Activated naive CD8-positive, alpha-beta T cell treated with anti-CD3 and anti-CD28 coated beads, Interleukin-2, amount 50 U/mL, for 16 hours (primary cell): Measurements from ENCODE around the gene LTV1.
"Not testable (repeated sequence)": the region's sequence is repeated elsewhere in the genome, so short reads cannot be mapped to it uniquely, and the experiment has no call there.

Experiments
- DNase-seq: peaks from one replicate; pipeline ENCODE4 v3.0.0-alpha.2; 2020; ENCODE audit warnings: low read depth, low spot score

Gene LTV1

GRCh38 chr6:143843677-143843999 is 500 bp downstream of the LTV1 start:
- no peak for DNase-seq

- no peak for DNase-seq
Observed at GRCh38 chr6:143844006-143844405, 868 bp downstream of the LTV1 start.

GRCh38 chr6:143845033-143845432 is 1.9 kb downstream of the LTV1 start:
- no peak for DNase-seq

GRCh38 chr6:143851706-143852105 is 8.6 kb downstream of the LTV1 start:
- DNase-seq = not testable (repeated sequence)

GRCh38 chr6:143855057-143855456 is 11.9 kb downstream of the LTV1 start:
- DNase-seq = not testable (repeated sequence)

- DNase-seq = not testable (repeated sequence)
Observed at GRCh38 chr6:143856762-143857161, 13.6 kb downstream of the LTV1 start.

- no peak for DNase-seq
Observed at GRCh38 chr6:143857651-143858050, 14.5 kb downstream of the LTV1 start.

- no peak for DNase-seq
Observed at GRCh38 chr6:143859891-143860660, 16.9 kb downstream of the LTV1 start.

- DNase-seq = no peak
Observed at GRCh38 chr6:143863771-143864170, 20.6 kb downstream of the LTV1 start.

GRCh38 chr6:143864234-143864633 is 21.1 kb downstream of the LTV1 start, which contains the start of gene ZC2HC1B:
Gene ZC2HC1B (plus strand): TSS chr6:143864474. CDS start chr6:143864540, 66 bp downstream.
- DNase-seq = no peak

- no peak for DNase-seq
Observed at GRCh38 chr6:143867236-143867635, 24.1 kb downstream of the LTV1 start.

- not testable (repeated sequence) for DNase-seq
Observed at GRCh38 chr6:143868808-143869207, 25.7 kb downstream of the LTV1 start.

GRCh38 chr6:143871202-143871730 is 28.1 kb downstream of the LTV1 start:
- DNase-seq = not testable (repeated sequence)

- DNase-seq = no peak
Observed at GRCh38 chr6:143872201-143872600, 29.1 kb downstream of the LTV1 start.

GRCh38 chr6:143873600-143873999 is 30.5 kb downstream of the LTV1 start:
- DNase-seq = not testable (repeated sequence)

GRCh38 chr6:143874503-143874902 is 31.4 kb downstream of the LTV1 start:
- DNase-seq = not testable (repeated sequence)

- DNase-seq = no peak
Observed at GRCh38 chr6:143877584-143878271, 34.6 kb downstream of the LTV1 start.

GRCh38 chr6:143878272-143878760 is 35.2 kb downstream of the LTV1 start:
- no peak for DNase-seq

- no peak for DNase-seq
Observed at GRCh38 chr6:143880412-143880811, 37.3 kb downstream of the LTV1 start.

- no peak for DNase-seq
Observed at GRCh38 chr6:143882401-143882930, 39.3 kb downstream of the LTV1 start.

GRCh38 chr6:143884216-143884900 is 41.2 kb downstream of the LTV1 start:
- DNase-seq = no peak

GRCh38 chr6:143885116-143885515 is 42.0 kb downstream of the LTV1 start:
- DNase-seq = no peak
